ENCODE measurements around the gene LRRC4B.
A peak's percentile ranks its signal among the peaks of the same experiment; 100 is the strongest.

LRRC4B gene

DNA sequence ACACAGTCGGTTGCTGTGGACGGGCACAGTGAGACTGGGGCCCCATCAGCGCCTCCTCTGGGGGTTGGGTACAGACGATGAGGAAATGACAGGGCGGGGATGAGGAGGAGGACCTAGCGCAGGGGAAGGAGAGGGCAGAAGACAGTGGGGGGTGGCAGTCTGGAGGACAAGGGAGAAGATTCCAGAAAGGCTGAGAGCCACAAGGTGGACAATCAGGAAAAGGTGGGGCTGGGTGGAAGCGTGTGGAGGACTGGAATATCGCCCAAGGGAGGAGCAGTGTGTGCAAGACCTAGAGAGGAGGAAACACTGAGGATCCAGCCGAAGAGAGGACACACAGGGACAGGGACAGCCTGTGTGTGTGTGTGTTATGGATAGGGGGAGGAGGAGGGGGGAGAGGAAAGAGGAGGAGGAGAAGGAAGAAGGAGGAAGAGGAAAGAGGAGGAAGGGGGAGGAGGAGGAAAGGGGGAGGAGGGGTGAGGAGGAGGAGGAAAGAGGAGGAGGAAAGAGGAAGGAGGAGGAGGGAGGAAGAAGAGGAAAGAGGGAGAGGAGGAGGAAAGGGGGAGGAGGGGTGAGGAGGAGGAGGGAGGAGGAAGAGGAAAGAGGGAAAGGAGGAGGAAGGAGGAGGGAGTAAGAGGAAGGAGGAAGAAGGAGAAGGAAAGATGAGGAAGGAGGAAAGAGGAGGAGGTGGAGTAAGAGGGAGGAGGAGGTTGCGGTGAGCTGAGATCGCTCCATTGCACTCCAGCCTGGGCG, 75.8 kb downstream of the LRRC4B start (continued):
- TF ChIP-seq, protein P1, sequence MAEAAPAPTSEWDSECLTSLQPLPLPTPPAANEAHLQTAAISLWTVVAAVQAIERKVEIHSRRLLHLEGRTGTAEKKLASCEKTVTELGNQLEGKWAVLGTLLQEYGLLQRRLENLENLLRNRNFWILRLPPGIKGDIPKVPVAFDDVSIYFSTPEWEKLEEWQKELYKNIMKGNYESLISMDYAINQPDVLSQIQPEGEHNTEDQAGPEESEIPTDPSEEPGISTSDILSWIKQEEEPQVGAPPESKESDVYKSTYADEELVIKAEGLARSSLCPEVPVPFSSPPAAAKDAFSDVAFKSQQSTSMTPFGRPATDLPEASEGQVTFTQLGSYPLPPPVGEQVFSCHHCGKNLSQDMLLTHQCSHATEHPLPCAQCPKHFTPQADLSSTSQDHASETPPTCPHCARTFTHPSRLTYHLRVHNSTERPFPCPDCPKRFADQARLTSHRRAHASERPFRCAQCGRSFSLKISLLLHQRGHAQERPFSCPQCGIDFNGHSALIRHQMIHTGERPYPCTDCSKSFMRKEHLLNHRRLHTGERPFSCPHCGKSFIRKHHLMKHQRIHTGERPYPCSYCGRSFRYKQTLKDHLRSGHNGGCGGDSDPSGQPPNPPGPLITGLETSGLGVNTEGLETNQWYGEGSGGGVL (tag by site-specific recombination; IDR thresholded peaks at IDR 0.05) = peak; percentile 71; the same call in 1 of the 2 replicates
- TF ChIP-seq ZFP3 (tag by site-specific recombination; IDR thresholded peaks at IDR 0.05; ENCODE audit: low read depth) = no peak
- TF ChIP-seq, protein P2, sequence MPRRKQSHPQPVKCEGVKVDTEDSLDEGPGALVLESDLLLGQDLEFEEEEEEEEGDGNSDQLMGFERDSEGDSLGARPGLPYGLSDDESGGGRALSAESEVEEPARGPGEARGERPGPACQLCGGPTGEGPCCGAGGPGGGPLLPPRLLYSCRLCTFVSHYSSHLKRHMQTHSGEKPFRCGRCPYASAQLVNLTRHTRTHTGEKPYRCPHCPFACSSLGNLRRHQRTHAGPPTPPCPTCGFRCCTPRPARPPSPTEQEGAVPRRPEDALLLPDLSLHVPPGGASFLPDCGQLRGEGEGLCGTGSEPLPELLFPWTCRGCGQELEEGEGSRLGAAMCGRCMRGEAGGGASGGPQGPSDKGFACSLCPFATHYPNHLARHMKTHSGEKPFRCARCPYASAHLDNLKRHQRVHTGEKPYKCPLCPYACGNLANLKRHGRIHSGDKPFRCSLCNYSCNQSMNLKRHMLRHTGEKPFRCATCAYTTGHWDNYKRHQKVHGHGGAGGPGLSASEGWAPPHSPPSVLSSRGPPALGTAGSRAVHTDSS (tag by site-specific recombination; IDR thresholded peaks at IDR 0.05) = peak; percentile 80
- no peak for TF ChIP-seq GFI1B (tag by site-specific recombination; IDR thresholded peaks at IDR 0.05)
- no peak for TF ChIP-seq ZNF350 (tag by site-specific recombination; IDR thresholded peaks at IDR 0.05)
- TF ChIP-seq SP3 (tag by site-specific recombination; IDR thresholded peaks at IDR 0.05) = peak; percentile 45

DNA sequence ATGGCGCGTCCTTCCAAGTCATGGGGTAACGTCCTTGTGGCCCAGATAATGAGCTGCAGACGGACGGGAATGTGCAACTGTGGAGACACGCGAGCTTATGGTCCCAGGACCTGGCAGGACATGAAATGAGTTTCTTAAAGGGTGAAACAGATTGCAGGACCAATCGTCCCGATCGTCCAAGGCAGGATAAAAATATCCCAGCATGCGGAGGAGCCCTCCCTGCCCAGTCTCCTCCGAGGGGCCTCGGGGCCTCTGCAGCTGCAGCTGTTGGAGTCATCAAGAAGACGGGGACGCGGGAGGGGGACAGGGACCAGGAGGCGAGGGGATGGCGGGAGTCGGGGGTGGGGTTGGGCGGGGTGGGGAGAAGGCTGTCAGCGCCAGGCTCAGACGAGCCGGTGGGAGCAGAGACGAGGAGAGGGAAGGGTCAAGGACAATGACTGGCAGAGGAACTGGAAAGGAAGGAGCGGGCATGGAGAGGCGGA, 77.2 kb downstream of the LRRC4B start:
- POLR2A ChIA-PET = no interaction called here
- Histone ChIP-seq H3K36me3 (ENCODE audit: control insufficient read depth in 2 of 2, insufficient read depth in 1 of 2, low read length in 2 of 2) (peaks cover 0 to 10% of the 10 kb centered on the region in 2 experiments; a peak in 1 of 3 replicates), H3K4me3 (ENCODE audit: low read depth, low read length) (no peak overlapping the region), H3K4me1 (ENCODE audit: control insufficient read depth, insufficient read depth, low read length) (no peaks in the 10 kb centered on the region), H3K27ac (ENCODE audit: extremely low read depth, low read depth, low read length) (no peak overlapping the region), H3K9me3 (ENCODE audit: control insufficient read depth, insufficient read depth, low read depth, low read length) (no peaks in the 10 kb centered on the region)
- TF ChIP-seq ZNF274 (IDR thresholded peaks at IDR 0.05; ENCODE audit: low read length) = no peak
- TF ChIP-seq ZNF274 (tag by site-specific recombination; IDR thresholded peaks at IDR 0.05; ENCODE audit: borderline replicate concordance) = no peak
- TF ChIP-seq KLF1 (tag by site-specific recombination; IDR thresholded peaks at IDR 0.05) = peak; percentile 50; the same call in 1 of the 2 replicates
- CTCF ChIA-PET = interaction anchor here (0.6 kb wide), 1 partner anchor 117 kb away, joined by 3 read pairs; no protein-coding TSS in a partner anchor

DNA sequence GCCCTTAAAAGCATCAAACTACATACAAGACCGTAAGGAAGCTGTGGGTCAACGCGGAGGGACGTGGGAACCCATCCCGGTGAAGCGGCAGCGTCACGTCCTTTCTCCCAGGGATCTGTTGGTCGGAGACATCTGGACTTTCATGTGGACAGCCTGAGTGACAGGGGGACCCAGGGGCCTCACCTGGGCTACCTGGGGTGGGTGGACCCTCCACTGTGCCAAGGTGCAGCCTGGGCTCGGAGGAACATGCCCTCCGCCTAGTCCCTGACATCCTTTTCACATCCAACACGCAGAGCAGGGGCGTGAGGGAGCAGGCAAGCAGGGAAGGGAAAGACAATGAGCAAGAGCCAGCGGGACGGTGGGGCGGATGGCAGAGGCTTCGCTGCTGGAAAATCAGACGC, 77.8 kb downstream of the LRRC4B start:
- CTCF ChIA-PET = no interaction called here
- POLR2A ChIA-PET = no interaction called here
- H3K4me1 ChIP-seq (ENCODE audit: control insufficient read depth, insufficient read depth, low read length) = no peaks in the 10 kb centered on the region
- no peak overlapping the region for H3K27ac ChIP-seq (ENCODE audit: extremely low read depth, low read depth, low read length)
- no peak for TF ChIP-seq ZNF776 (tag by site-specific recombination; IDR thresholded peaks at IDR 0.05; ENCODE audit: borderline replicate concordance)
- TF ChIP-seq, protein P1 (tag by site-specific recombination; IDR thresholded peaks at IDR 0.05) = no peak
- TF ChIP-seq ZNF10 (tag by site-specific recombination; IDR thresholded peaks at IDR 0.05) = no peak
- TF ChIP-seq ZNF266 (tag by site-specific recombination; IDR thresholded peaks at IDR 0.05; ENCODE audit: low read depth) = no peak
- no peak for TF ChIP-seq ZNF501 (tag by site-specific recombination; IDR thresholded peaks at IDR 0.05)
- no peak for TF ChIP-seq ZNF132 (tag by site-specific recombination; IDR thresholded peaks at IDR 0.05; ENCODE audit: borderline replicate concordance)
- no peak overlapping the region for H3K4me3 ChIP-seq (ENCODE audit: low read depth, low read length)
- H3K36me3 ChIP-seq (ENCODE audit: control insufficient read depth in 2 of 2, insufficient read depth in 1 of 2, low read length in 2 of 2) = peaks cover 0 to 15% of the 10 kb centered on the region in 2 experiments; a peak in 1 of 3 replicates
- no peaks in the 10 kb centered on the region for H3K9me3 ChIP-seq (ENCODE audit: control insufficient read depth, insufficient read depth, low read depth, low read length)
